ENCODE results near the gene ANKRD10.
"Not testable (repeated sequence)": the region's sequence is repeated elsewhere in the genome, so short reads cannot be mapped to it uniquely, and the experiment has no call there.

The ANKRD10 gene

DNA sequence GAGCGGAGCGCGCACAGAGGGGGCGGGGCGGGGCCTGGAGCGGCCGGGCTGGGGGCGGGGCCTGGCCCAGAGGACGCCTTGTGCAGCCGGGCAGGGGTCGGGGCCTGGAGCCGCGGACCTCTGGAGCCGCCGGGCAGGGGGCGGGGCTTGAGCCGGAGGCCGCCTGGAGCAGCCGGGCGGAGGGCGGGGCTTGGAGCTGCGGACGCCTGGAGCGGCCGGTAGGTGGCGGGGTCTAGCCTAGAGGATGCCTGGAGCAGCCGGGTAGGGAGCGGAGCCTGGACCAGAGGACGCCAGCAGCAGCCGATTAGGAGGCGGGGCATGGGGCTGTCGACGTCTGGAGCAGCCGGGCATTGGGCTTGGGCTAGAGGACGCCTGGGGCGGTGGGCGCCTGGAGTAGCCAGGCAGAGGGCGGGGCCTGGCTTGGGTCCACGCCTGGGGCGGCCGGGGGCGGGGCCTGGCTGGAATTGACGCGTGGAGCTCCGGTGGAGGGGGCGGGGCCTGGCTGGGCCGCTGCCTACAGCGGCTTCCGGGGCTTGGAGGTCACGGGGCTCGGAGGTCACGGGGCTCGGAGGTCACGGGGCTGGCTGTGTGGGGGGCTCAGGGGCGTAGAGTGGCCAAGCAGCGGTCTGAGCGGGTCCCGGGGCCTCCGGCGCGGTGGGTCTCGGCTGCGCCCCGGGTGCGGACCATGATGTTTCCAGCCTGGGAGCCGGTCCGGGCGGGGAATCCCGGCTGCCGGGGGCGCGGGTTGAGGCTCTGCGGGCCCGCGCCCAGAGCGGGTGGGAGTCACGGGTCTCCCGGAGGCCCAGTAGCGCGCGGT lies at the start of gene ANKRD10:
ANKRD10 (minus strand) TSS at position 13 of the 817 bp plus-strand sequence. CDS start 135 bp downstream, outside the sequence.
- peak; percentile 100 for DNase-seq (ENCODE audit: low spot score)

DNA sequence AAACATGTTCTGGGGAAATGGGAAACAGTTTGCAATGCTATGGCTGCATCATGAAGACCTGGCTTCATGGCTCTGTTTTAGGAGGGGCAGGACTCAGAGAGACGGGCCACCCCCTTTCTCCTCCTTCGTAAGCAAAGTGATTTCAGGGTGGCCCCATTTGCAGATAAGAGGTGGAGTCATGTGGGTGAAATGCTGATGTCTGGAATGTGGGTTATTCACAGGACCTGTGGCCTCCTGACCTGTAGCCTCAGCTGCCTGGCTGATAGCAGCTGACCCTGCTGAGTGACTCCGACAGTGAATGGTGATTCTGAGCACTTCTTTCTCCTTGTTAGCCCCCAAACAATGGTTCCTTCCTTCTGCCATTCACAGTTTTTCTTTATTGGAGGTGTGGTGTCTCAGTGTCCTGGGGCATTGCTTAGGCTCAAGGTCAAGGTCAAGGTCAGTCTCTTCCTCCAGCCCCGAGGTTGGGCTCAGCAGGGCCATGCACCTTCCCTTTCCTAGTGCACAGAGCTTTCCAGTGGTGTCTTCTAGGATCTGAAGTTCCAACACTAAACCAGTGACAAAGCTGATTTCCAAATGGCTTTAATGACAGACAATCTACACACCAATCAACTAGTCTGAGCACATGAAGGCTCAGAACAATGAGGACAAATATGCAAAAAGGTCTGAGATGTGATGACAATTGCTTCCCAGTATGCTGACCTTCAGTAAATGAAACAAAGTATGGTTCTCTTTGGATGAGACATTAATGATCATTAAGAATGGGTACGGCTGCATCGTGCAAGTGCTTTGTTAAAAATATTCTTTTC lies 49.6 kb upstream of the ANKRD10 start:
- DNase-seq (ENCODE audit: low spot score), result no peak

GRCh38 chr13:110963554-110963970 lies 48.7 kb upstream of the ANKRD10 start:
- no peak for DNase-seq (ENCODE audit: low spot score)

- no peak for DNase-seq (ENCODE audit: low spot score)
Observed at GRCh38 chr13:110961959-110962358, 47.1 kb upstream of the ANKRD10 start.

- no peak for DNase-seq (ENCODE audit: low spot score)
Observed at GRCh38 chr13:110960204-110960603, 45.3 kb upstream of the ANKRD10 start.

GRCh38 chr13:110957931-110958330 lies 43.1 kb upstream of the ANKRD10 start:
- DNase-seq (ENCODE audit: low spot score), result no peak

- no peak for DNase-seq (ENCODE audit: low spot score)
Observed at GRCh38 chr13:110957181-110957884, 42.5 kb upstream of the ANKRD10 start.

DNA sequence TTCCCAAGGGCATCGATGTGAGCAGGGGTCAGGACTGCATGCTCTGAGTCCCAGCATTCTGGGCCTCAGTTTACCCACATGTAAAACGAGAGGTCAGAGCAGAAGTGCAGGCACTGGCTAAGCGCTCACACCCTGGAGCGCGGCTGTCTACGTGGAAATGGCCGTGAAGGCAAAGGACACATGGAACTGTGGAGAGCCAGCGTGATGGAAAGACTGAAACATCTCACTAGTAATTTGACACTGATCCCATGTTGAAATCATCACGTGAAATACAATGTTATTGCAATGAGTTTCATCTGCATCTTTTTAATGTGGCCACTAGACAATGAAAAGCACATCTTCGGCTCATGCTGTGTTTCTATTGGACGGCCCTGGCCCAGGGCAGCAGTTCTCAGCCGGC lies 41.3 kb upstream of the ANKRD10 start:
- DNase-seq (ENCODE audit: low spot score), result not testable (repeated sequence)

- DNase-seq (ENCODE audit: low spot score), result not testable (repeated sequence)
Observed at GRCh38 chr13:110955608-110956007, 40.7 kb upstream of the ANKRD10 start.

DNA sequence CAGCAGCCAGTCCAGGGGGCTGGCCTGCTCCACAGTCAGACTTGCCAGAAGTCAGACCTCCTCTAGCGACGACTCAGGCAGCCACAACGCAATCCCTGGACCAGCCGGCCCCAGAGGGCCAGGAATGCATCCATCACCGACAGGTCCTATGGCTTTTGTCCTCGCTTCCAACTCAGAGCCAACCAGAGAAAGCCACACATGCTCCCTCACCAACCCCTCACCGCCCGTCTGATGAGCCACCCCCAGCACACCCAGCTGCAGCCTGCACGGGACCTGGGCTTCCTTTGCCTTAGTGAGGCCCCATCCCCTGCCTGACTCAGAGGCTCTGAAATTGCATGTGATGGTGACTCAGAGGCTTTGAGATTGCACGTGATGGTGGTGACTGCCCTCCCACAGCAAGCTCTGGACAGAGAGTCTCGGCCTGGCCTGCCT lies 40.2 kb upstream of the ANKRD10 start:
- DNase-seq (ENCODE audit: low spot score), result not testable (repeated sequence)

DNA sequence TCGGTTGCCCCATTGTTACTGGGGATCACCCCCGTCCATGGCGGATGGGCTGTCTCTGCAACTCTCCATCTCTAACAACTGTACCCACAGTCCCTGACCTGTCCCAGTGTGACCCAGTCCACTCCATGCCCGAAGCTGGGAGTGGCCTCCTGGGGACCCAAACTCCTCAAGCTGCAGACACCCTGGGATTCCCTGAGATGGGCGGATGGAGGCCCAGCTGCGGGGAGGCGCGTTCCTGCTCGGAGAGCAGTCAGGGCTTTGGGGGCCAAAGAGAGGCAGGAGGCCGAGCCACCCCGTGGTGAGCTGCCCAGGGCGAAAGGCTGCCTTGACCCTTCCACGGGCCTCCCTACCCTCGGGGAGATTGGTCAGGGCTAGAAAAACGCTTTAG lies 39.7 kb upstream of the ANKRD10 start:
- DNase-seq (ENCODE audit: low spot score), result not testable (repeated sequence)

- DNase-seq (ENCODE audit: low spot score), result no peak
Observed at GRCh38 chr13:110953833-110954532, 39.1 kb upstream of the ANKRD10 start.

GRCh38 chr13:110953416-110953815 lies 38.5 kb upstream of the ANKRD10 start:
- DNase-seq (ENCODE audit: low spot score), result no peak

- not testable (repeated sequence) for DNase-seq (ENCODE audit: low spot score)
Observed at GRCh38 chr13:110952135-110952534, 37.3 kb upstream of the ANKRD10 start.

GRCh38 chr13:110950819-110951570 lies 36.1 kb upstream of the ANKRD10 start:
- DNase-seq (ENCODE audit: low spot score), result no peak

GRCh38 chr13:110950356-110950755 lies 35.5 kb upstream of the ANKRD10 start:
- DNase-seq (ENCODE audit: low spot score), result no peak

DNA sequence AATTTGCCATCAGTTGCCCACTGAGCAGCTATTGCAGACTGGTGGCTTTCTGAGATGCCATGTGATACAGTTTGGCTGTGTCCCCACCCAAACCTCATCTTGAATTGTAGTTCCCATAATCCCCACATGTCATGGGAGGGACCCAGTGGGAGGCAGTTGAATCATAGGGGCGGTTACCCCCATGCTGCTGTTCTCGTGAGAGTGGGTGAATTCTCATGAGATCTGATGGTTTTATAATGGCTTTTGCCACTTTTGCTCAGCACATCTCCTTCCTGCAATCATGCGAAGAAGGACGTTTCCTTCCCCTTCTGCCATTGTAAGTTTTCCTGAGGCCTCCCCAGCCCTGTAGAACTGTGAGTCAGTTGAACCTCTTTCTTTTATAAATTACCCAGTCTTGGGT lies 34.8 kb upstream of the ANKRD10 start:
- no peak for DNase-seq (ENCODE audit: low spot score)

DNA sequence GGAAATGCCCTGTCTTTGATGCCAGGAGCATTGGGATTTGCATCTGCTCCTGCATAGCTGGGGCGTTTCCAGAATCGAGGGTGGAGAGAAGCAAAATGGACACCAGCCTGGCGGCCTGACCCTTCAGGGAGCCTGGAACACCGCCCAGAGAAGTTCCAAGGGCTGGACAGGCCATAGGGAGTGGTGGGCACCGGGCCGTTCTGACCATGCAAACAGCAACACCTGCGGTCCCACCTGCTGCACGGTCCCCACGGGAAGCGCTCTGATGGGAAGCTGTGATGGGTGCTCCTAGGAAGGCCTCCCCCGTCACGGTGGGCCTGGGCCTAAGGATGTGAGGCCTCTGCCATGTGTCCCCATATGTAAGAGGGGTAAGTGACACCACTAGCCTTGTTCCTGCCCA lies 34.2 kb upstream of the ANKRD10 start:
- DNase-seq (ENCODE audit: low spot score), result no peak

DNA sequence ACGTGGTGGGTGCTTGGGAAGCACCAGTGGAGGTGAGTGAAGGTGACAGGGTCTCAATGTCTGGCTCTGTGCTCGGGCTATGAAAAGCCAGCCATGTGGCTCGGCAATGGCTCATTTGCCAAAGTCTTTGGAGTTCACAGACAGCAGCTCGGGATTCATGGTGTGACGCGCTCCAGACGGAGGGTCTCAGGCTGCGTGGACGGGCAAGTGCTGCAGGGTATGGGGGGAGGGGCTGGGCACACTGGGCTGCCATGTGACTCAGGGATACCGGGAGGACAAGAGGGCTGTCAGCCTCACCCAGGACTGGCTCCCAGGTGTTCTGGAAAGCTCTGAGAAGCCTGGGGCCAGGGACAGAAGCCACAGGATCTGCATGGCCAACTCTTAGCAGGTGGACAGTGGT lies 32.5 kb upstream of the ANKRD10 start:
- DNase-seq (ENCODE audit: low spot score), result not testable (repeated sequence)

GRCh38 chr13:110945928-110946570 lies 31.2 kb upstream of the ANKRD10 start:
- no peak for DNase-seq (ENCODE audit: low spot score)
